ENCODE measurements around the gene HOXA9. TPM values are rescaled to one million over a fixed set of nuclear protein-coding genes. Genes with fewer than 3 reads are reported as not detected.
A peak's percentile ranks its signal among the peaks of the same experiment; 100 is the strongest.

The HOXA9 gene
- total RNA-seq, 1 experiment from 2014 or later: 16.7 TPM

GRCh38 chr7:27151341-27151930 is 13.9 kb downstream of the HOXA9 start:
- no TSS peak for BruUV-seq (replicated peaks)
- H3K4me3 ChIP-seq (ENCODE audit: low read depth, low read length): peak overlapping the region; percentile 68
- ChIA-PET POLR2A (interaction anchor here (1.0 kb wide), 2 partner anchors 9 to 36 kb away, joined by 4 to 5 read pairs; no protein-coding TSS in a partner anchor), CTCF (interaction anchor here (0.5 to 4.0 kb wide), 13 partner anchors 9 to 471 kb away, joined by 3 to 40 read pairs (median 3); partner anchors contain the start of genes HOXA4 and HOXA9)
- peak overlapping the region; percentile 82 for H3K27ac Mint-ChIP-seq (ENCODE audit: unreplicated experiment)
- peak overlapping the region; percentile 94 for H3K4me3 Mint-ChIP-seq (ENCODE audit: unreplicated experiment)
- H3K27me3 Mint-ChIP-seq (ENCODE audit: insufficient read depth, unreplicated experiment): no peaks in the 10 kb centered on the region
- TF ChIP-seq CTCF (IDR thresholded peaks at IDR 0.05; ENCODE audit: insufficient read depth in 1 of 2, low read depth in 1 of 2, low read length in 1 of 2, severe bottlenecking in 1 of 2, unreplicated experiment in 1 of 2): no peak
- no peaks in the 10 kb centered on the region for H3K9me3 ChIP-seq
- H3K36me3 Mint-ChIP-seq (ENCODE audit: insufficient read depth, unreplicated experiment): peaks cover 25% of the 10 kb centered on the region
- DNase-seq: peak in 1 of 2 experiments; percentile 38
- H3K27me3 ChIP-seq (replicated peaks; ENCODE audit: control insufficient read depth, insufficient read depth, low read length): no peaks in the 10 kb centered on the region
- intact Hi-C loops (cut with micrococcal nuclease; ENCODE audit: unreplicated experiment): loop anchor here (1.0 kb wide), 1 partner anchor 10 kb away; no protein-coding TSS in a partner anchor
- H3K4me1 Mint-ChIP-seq (ENCODE audit: low read depth, unreplicated experiment): no peaks in the 10 kb centered on the region
- H3K36me3 ChIP-seq (ENCODE audit: control insufficient read depth, insufficient read depth, low read length): no peaks in the 10 kb centered on the region; the same call in 1 of the 2 replicates
- no peaks in the 10 kb centered on the region for H3K9me3 Mint-ChIP-seq (ENCODE audit: unreplicated experiment)
- peaks cover 27% of the 10 kb centered on the region for H3K4me1 ChIP-seq

- no peaks in the 10 kb centered on the region for H3K9me3 ChIP-seq
- peak overlapping the region; percentile 68 for H3K4me3 ChIP-seq (ENCODE audit: low read depth, low read length)
- H3K27me3 ChIP-seq (replicated peaks; ENCODE audit: control insufficient read depth, insufficient read depth, low read length): no peaks in the 10 kb centered on the region
- peaks cover 27% of the 10 kb centered on the region for H3K4me1 ChIP-seq
- H3K36me3 Mint-ChIP-seq (ENCODE audit: insufficient read depth, unreplicated experiment): peaks cover 19% of the 10 kb centered on the region
- H3K4me3 Mint-ChIP-seq (ENCODE audit: unreplicated experiment): peak overlapping the region; percentile 94
- TF ChIP-seq CTCF (IDR thresholded peaks at IDR 0.05; ENCODE audit: insufficient read depth in 1 of 2, low read depth in 1 of 2, low read length in 1 of 2, severe bottlenecking in 1 of 2, unreplicated experiment in 1 of 2): peak; percentile 76 to 92
- no peaks in the 10 kb centered on the region; the same call in 1 of the 2 replicates for H3K36me3 ChIP-seq (ENCODE audit: control insufficient read depth, insufficient read depth, low read length)
- H3K4me1 Mint-ChIP-seq (ENCODE audit: low read depth, unreplicated experiment): no peaks in the 10 kb centered on the region
- peak; percentile 62 to 85 for DNase-seq
- CTCF ChIA-PET: interaction anchor here (0.5 to 4.0 kb wide), 13 partner anchors 11 to 470 kb away, joined by 3 to 40 read pairs (median 3); partner anchors contain the start of genes HOXA4 and HOXA9
- POLR2A ChIA-PET: interaction anchor here (1.0 kb wide), 2 partner anchors 10 to 35 kb away, joined by 4 to 5 read pairs; no protein-coding TSS in a partner anchor
- intact Hi-C loops (cut with micrococcal nuclease; ENCODE audit: unreplicated experiment): loop anchor here (1.0 kb wide), 1 partner anchor 11 kb away; no protein-coding TSS in a partner anchor
- no peaks in the 10 kb centered on the region for H3K9me3 Mint-ChIP-seq (ENCODE audit: unreplicated experiment)
- BruUV-seq (replicated peaks): no TSS peak
- H3K27me3 Mint-ChIP-seq (ENCODE audit: insufficient read depth, unreplicated experiment): no peaks in the 10 kb centered on the region
- H3K27ac Mint-ChIP-seq (ENCODE audit: unreplicated experiment): peak overlapping the region; percentile 82
Observed at GRCh38 chr7:27150568-27151340, 14.6 kb downstream of the HOXA9 start.

Data from Caco-2 (cell line).